CD4-positive, alpha-beta T cell (primary cell): Measurements from ENCODE around the gene CIB4. TPM values are rescaled to one million over a fixed set of nuclear protein-coding genes. Genes with fewer than 3 reads are reported as not detected.

Experiments
- ATAC-seq: fragments of 200-7000 bp; cut with Tn5 transposase; one replicate; pipeline ENCODE4 v1.10.0; 2022; ENCODE audit warnings: mild to moderate bottlenecking; ENCODE audit not compliant: poor library complexity
- CTCF ChIA-PET: fragments of 350-600 bp; sonication (Branson Sonifier 250); formaldehyde crosslinking; loops from one replicate; lab custom pipeline; 2021; ENCODE audit warnings: antibody characterized with exemption, inconsistent platforms; lab: Charles Lee
- POLR2A ChIA-PET: fragments of 350-600 bp; sonication (Branson Sonifier 250); formaldehyde crosslinking; loops from one replicate; lab custom pipeline; 2021; ENCODE audit warnings: antibody characterized with exemption, inconsistent platforms; lab: Charles Lee
- DNase-seq, 14 experiments: peaks; one replicate each; pipeline ENCODE4 v3.0.0-alpha.2; 2013 to 2020; ENCODE audit warnings: mixed read lengths in 2 of 14
- H3K27ac ChIP-seq, 2 donors: one replicate each; pipeline versions ENCODE4 v1.5.1 to v1.7.0; 2013; ENCODE audit warnings: low read length in 2 of 2, low read depth in 1 of 2, mild to moderate bottlenecking in 1 of 2
- H3K27me3 ChIP-seq, 2 experiments: 1 replicate in 1 of 2; 2 replicates in 1 of 2; pipeline versions ENCODE4 v1.6.1 to v1.7.0; 2013; ENCODE audit warnings: low read length in 2 of 2, control low read depth in 1 of 2, mild to moderate bottlenecking in 1 of 2, moderate library complexity in 1 of 2; ENCODE audit not compliant: insufficient read depth in 2 of 2, control insufficient read depth in 1 of 2
- H3K36me3 ChIP-seq: one replicate; pipeline ENCODE4 v1.6.1; 2013; ENCODE audit warnings: low read length, control low read depth; ENCODE audit not compliant: insufficient read depth
- H3K4me1 ChIP-seq: one replicate; pipeline ENCODE4 v1.6.1; 2013; ENCODE audit warnings: low read length, control low read depth; ENCODE audit not compliant: insufficient read depth
- H3K4me3 ChIP-seq: one replicate; pipeline ENCODE4 v1.5.1; 2013; ENCODE audit warnings: mild to moderate bottlenecking, low read length, moderate library complexity
- H3K9me3 ChIP-seq, 2 experiments: 1 replicate in 1 of 2; 2 replicates in 1 of 2; pipeline versions ENCODE4 v1.6.1 to v1.7.0; 2013; ENCODE audit warnings: low read length in 2 of 2, mild to moderate bottlenecking in 2 of 2, control low read depth in 1 of 2, moderate library complexity in 1 of 2; ENCODE audit not compliant: control insufficient read depth in 1 of 2, insufficient read depth in 1 of 2
- H3K27ac Mint-ChIP-seq: one replicate; pipeline ENCODE4 v1.8.0; 2020; ENCODE audit warnings: mixed read lengths
- H3K27me3 Mint-ChIP-seq: one replicate; pipeline ENCODE4 v1.8.0; 2021; ENCODE audit warnings: mixed read lengths
- H3K36me3 Mint-ChIP-seq: one replicate; pipeline ENCODE4 v1.8.0; 2021; ENCODE audit warnings: low read depth, mixed read lengths
- H3K4me1 Mint-ChIP-seq: one replicate; pipeline ENCODE4 v1.8.0; 2021; ENCODE audit warnings: low read depth, mixed read lengths
- H3K4me3 Mint-ChIP-seq: one replicate; pipeline ENCODE4 v1.8.0; 2020; ENCODE audit warnings: mild to moderate bottlenecking, mixed read lengths
- H3K9me3 Mint-ChIP-seq: one replicate; pipeline ENCODE4 v1.8.0; 2020; ENCODE audit warnings: mixed read lengths
- CTCF ChIP-seq: fragments of 200-600 bp; IDR thresholded peaks from one replicate; pipeline ENCODE4 v1.8.0; 2022; ENCODE audit warnings: antibody characterized with exemption, mild to moderate bottlenecking
- intact Hi-C, 2 experiments: fragments of 100-400 bp; cut with DNase I in 1 of 2; cut with micrococcal nuclease in 1 of 2; formaldehyde crosslinking; loops; one replicate each; pipeline versions ENCODE4 v1.15.1 to v1.9.0; 2023 to 2025; cut with DNase I, micrococcal nuclease
- total RNA-seq, 174 experiments: library from RNA in 2 of 174; stranded (reverse) in 2 of 174; gene quantifications; one replicate each; pipeline ENCODE4 v1.2.3 and lab custom pipeline; 2021 to 2026

CIB4 gene
- total RNA-seq, 2 experiments from 2014 or later: not detected

- Histone ChIP-seq H3K4me1 (peaks cover 2% of the 10 kb centered on the region), H3K4me3 (no peak overlapping the region), H3K9me3 (no peaks in the 10 kb centered on the region), H3K36me3 (no peaks in the 10 kb centered on the region), H3K27me3 (peaks cover 0 to 4% of the 10 kb centered on the region in 2 experiments), H3K27ac (no peak overlapping the region)
- ATAC-seq (no peak), DNase-seq (no peak)
- no peaks in the 10 kb centered on the region for H3K4me1 Mint-ChIP-seq
- H3K4me3 Mint-ChIP-seq: no peak overlapping the region
- H3K27me3 Mint-ChIP-seq: no peaks in the 10 kb centered on the region
- ChIA-PET POLR2A (no interaction called here), CTCF (no interaction called here)
- intact Hi-C loops: no loop called here
- no peaks in the 10 kb centered on the region for H3K9me3 Mint-ChIP-seq
- no peaks in the 10 kb centered on the region for H3K36me3 Mint-ChIP-seq
- TF ChIP-seq CTCF: no peak
- no peak overlapping the region for H3K27ac Mint-ChIP-seq
These were observed 17.3 kb downstream of the CIB4 start for GRCh38 chr2:26623541-26624495.

- intact Hi-C loops: no loop called here
- Mint-ChIP-seq H3K36me3 (no peaks in the 10 kb centered on the region), H3K27me3 (peaks cover 9% of the 10 kb centered on the region), H3K9me3 (no peaks in the 10 kb centered on the region), H3K27ac (no peak overlapping the region), H3K4me1 (no peaks in the 10 kb centered on the region), H3K4me3 (no peak overlapping the region)
- Histone ChIP-seq H3K9me3 (no peaks in the 10 kb centered on the region), H3K27ac (no peak overlapping the region), H3K36me3 (no peaks in the 10 kb centered on the region), H3K27me3 (peaks cover 7 to 8% of the 10 kb centered on the region in 2 experiments), H3K4me1 (peaks cover 2% of the 10 kb centered on the region), H3K4me3 (no peak overlapping the region)
- ChIA-PET POLR2A (no interaction called here), CTCF (no interaction called here)
- ATAC-seq (no peak), DNase-seq (no peak)
- no peak for TF ChIP-seq CTCF
These were observed 19.5 kb downstream of the CIB4 start for GRCh38 chr2:26621469-26622199.

GRCh38 chr2:26620031-26620605 lies 21.0 kb downstream of the CIB4 start:
- H3K36me3 ChIP-seq: no peaks in the 10 kb centered on the region
- H3K4me1 ChIP-seq: peaks cover 2% of the 10 kb centered on the region
- TF ChIP-seq CTCF: no peak
- no peaks in the 10 kb centered on the region for H3K4me1 Mint-ChIP-seq
- H3K9me3 ChIP-seq: no peaks in the 10 kb centered on the region
- H3K4me3 ChIP-seq: no peak overlapping the region
- CTCF ChIA-PET: no interaction called here
- no peak for ATAC-seq
- H3K27me3 Mint-ChIP-seq: peaks cover 11% of the 10 kb centered on the region
- no peak for DNase-seq
- no peak overlapping the region for H3K4me3 Mint-ChIP-seq
- H3K9me3 Mint-ChIP-seq: no peaks in the 10 kb centered on the region
- no peaks in the 10 kb centered on the region for H3K36me3 Mint-ChIP-seq
- no peak overlapping the region for H3K27ac Mint-ChIP-seq
- intact Hi-C loops: no loop called here
- no peak overlapping the region for H3K27ac ChIP-seq
- POLR2A ChIA-PET: no interaction called here
- peaks cover 7 to 8% of the 10 kb centered on the region in 2 experiments for H3K27me3 ChIP-seq
